ENCODE measurements around the gene PLB1.

Gene PLB1

DNA sequence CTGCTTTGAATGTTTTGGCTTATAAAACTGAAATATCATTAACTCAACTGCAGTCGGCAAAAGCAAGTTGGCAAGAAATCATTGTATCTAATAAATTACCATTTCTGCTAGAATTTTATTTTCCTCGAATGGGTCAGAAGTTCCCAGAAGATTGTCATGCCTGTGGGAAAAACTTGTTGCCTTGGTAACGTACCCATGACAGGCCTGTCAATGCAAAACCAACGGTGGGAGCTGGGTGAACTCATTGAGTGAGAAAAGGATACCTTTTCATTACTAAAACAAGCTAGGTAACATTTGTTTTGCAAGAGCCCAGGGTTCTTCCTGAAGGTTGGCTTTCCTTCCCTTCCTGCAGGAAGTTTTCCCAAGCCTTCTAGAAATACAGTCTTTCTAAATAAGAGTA lies 9.5 kb downstream of the PLB1 start:
- no peak for DNase-seq

DNA sequence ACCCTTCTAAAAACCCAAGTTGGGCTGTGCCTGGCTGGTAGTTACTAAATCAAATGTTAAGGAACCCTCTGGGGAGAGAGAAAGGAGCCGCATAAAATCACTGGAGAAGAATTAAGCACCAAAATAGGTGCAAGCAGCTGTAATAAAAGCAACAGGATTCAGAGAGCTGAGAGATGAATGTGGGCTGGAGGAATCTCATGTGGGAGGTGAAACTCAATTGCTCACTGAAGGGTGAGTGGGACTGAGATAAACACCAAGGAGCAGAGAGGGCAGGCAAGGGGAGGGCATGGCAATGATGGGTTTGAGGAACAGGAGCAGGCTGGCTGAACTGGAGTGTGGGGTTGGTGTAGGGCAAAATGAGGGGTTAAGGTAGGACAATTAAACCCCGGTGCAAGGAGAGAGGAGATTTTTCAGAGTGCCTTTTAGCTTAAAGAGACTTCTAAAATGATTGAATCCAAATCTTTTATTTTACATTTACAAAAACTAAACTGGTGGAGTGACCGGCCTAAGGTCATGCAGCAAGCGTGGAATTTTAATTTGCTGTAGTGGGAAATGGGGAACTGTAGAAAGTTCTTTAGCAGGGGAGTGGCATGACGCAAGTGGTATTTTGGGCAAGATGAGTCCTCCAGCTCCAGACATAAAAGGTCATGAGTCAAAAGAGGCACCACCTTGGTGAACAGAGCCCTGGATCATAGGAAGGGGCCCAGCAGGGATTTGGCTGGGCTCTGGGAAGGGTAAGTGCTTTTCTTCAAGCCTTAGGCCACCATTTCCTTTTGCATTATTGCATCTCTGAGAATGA lies 10.5 kb downstream of the PLB1 start:
- DNase-seq = no peak

DNA sequence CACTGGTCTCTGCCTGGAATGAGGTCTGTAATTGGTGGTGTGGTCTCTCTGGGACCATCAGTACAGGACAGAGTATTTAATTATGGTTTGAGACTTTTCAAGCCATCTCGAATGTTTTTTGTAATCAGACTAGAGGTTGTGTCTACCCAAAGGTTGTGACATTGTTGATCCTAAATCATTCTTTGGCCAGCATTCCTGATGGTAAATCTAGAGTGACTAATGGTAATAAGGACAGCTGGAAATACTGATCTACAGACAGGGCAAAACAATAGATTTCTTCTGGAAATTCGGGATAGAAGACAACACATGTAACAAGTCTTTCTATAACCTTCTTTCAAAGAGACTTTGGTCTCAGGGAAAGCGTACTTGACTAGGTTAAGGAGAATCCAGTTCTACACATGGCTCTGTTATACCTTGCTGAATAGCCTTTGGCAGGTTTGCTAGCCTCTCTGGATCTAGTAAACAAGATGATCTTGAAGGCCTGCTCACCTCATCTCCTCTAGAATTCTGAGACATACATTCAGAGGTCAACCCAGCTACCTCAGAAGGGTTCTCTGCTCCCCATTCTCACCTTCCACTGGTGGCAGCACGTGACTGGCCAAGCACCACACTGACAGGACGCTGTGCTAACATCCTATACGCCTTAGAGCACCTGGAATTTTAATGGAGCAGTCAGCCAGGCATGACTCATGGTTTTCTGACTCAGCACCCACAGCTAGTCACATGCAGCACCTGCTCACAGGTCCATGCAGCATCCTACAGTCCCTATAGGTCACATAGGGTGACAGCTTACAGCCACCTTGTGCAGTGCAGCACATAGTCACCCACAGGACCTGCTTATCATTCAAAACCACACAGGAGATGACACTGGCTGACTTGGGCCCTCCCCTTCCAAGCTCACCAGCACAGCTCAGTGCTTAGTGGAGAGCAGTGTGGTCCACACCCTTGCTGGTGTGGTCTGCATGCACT lies 12.2 kb downstream of the PLB1 start:
- DNase-seq = no peak

DNA sequence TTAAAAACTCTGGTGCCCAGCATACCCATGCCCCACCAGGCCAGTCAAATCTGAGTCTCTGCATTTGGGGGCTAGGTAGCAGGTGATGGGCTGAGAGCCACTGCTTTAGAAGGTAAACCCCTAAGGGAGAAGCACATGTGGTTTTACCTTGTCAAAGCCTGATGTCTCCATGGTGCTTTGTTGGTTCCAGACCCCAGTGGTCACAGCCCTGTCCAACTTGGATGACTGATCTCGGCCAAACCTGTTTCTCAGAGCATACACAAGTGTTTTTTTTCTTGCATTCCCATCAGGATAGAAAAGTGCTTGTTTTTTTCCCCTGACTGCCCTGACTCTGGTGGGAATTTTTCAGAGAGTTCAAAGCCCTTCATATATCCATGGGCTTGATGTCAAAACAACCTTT lies 13.5 kb downstream of the PLB1 start:
- no peak for DNase-seq

DNA sequence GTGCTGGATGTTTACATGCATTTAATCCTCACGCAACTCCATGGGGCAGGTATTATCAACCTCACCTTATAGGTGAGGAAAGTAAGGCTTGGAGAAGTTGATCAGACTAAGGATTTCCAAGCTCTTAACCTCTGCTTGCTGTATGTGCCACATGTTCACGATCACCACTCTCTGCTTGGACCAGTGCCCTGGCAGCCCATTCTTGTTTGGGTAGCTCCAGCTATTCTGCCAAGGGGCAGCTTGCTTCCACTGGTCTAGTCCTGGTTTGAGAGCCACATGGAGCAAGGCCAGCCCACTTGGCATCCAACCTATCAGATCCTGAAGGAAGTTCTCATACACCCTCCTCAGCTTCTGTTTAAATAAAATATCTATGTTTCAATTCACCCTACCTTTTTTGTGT lies 14.3 kb downstream of the PLB1 start:
- no peak for DNase-seq

DNA sequence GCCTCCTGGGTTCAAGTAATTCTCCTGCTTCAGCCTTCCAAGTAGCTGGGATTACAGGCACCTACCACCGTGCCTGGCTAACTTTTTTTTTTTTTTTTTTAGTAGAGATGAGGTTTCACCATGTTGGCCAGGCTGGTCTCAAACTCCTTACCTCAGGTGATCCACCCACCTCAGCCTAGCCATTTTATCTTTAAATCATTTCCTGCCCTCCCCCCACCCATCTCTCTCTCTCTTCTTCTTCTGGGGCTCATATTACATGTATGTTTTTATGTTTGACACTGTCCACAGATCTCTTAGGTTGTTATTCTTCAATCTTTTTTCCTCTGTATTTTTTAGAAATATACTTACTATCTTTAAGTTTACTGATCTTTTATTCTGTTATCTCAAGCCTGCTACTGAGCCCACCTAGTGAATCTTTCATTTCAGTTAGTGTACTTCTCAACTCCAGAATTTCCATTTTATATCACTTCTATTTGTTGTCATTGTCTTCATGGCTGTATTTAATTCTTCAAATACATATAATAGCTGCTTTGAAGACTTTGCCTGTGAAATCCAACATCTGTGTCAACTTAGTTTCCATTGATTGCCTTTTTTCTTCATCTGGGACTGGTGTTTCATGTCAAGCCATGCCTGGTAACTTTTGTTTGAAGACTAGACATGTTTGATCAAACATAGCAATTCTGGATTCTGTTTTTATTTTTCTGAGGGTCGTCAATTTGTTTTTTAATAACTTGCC lies 16.2 kb downstream of the PLB1 start:
- no peak for DNase-seq

DNA sequence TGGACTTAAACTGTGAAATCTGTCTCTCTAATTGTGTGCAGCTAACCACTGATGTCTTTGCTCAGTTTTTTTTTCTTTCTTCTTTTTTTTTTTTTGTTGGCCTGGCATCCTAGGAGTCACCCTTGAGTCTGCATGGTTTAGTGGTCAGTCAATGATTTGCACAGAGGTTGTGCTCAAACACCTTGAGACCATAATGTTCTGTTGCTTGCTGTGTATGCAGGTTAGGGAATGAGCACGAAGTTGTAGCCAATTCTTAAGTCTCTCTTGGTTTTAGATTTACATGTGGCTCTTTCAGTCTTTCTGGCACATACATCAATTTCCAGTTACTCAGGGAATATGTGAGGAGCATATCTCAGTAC lies 16.7 kb downstream of the PLB1 start:
- DNase-seq = no peak

DNA sequence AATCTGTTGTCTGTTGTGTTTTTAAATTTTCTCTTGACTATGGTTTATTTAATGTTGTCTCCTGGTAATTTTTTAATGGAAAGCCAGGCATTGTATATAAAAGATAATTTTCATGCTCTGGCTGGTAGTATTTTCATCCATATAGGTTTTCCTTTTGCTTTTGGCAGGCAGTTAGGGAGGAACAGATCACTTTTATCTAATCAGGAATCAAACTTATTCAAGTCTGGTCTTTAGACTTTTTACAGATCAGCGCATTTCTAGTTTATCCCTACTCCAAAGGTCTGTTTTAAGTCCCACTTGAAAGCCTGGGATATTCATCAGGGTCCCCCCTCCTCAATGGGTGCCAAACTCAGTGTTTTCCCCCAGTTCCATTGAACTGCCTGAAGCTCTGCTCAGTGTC lies 17.2 kb downstream of the PLB1 start:
- no peak for DNase-seq

DNA sequence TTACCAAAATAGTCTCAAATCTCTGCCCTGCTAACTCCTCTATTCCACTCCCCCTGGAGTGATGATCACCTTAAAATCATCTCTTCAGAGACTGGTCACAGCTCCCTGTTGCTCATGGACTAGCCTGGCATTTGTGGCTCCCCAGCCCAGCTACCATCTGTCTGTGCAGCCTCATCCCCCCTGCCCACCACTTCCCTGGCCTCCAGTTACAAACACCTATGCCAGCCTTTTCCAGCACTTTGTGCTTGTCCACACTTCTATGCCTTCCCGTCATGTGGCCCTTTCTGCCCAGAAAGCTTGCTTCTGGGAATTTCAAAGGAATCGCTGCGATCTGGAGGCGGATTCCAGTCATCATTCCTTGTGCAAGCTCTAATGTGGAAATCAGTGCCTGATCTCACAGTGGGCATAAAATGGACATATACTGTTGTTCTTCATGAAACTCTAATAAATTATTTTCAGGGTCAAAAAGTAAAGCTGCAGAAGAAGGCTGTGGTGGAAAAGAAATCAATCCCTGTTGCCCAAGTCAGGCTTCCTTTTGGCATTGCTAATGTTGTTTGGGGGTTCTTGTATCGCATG lies 19.4 kb downstream of the PLB1 start:
- no peak for DNase-seq

DNA sequence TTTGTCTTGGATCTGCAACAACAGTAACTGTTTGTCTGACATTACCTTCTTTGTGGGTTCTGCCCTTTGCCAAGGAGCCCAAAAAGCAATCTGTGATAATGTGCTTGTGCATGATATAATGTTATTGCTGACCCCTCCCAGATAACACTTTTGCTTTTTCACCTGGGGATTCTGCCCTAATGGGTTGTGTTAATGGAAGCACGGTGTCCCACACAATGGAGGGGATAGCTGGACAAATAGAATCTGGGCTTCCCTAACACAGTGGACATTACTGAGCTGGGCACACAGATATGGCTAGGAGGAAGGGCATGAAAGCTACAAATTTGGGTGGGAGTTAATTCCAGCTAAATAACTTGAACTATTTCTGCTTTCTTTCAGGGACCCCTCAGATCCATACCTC lies 20.6 kb downstream of the PLB1 start:
- DNase-seq = no peak

DNA sequence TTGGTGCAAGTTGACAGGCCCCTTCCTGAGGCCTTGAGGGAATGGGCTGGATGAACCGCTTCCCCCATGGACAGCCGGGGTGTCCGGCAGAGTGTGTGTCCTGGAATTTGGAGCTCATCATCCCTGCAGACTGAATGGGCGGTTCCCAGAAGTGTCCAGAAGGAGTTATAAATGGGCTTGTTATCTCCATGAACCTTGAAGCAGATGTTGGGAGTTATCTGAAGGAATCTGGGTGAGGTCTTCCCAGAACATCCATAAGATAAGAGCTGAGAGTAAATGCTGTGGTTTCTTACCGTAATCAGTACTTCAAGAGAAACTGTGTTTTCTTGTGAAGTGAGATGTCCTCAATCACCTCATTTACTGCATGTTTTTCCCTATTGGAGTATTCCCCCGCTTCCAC lies 21.1 kb downstream of the PLB1 start:
- DNase-seq = no peak

DNA sequence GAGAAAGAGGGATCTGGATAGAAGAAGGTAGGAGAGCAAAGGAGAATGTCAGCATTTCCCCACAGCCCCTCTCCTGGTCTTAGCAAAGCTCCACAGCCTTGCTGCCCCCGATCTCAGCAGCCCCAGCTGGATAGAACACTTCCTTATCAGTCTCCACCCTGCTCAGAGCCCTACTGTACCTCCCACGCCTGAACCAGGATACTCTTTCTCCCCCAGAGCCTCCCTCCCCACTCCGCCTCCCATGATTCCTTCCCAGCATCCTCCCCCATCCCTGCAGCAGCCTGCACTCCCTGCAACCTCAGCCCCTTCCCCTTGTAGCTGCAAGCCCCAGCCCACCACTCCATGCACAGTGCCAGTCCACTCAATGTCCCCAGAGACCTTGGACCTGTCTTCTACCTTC lies 25.8 kb downstream of the PLB1 start:
- DNase-seq = no peak

DNA sequence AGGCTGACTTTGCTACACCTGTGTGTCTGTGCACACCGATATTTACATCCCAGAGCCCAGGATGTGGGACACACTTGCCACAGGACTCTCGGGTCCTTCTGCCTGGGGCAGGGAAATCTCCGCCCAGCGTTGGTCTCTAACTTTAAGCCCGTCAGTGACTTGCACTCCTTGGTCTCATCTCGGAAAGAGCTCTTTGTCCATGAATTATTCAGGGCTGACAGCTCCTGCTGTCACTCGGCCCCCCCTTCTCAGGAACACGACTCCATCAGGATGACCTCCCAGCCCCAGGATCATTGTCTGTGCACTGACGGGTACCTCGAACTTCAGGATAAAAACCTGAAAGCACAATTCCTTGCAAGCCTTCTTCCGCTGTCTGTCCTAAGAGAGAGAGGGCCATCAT lies 26.6 kb downstream of the PLB1 start:
- no peak for DNase-seq

DNA sequence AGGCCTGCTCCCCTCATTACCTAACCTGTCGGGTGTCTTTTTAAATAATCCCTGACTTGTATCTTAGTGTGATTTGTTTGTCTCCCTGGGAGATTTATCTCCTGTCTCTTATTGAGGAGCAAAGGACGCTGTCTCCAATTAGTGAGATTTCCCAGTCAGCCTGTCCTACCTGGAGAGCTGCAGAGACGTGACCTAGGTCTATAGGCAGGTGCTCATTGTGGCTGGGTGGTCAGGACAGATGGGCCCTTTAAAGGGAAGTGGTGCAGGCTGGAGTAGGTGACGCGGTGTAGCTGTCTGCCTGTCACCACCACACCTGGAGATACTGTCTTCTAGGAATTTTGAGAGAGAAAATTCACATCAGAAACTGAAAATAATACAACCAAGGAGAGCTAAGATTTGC lies 28.0 kb downstream of the PLB1 start:
- DNase-seq = no peak

DNA sequence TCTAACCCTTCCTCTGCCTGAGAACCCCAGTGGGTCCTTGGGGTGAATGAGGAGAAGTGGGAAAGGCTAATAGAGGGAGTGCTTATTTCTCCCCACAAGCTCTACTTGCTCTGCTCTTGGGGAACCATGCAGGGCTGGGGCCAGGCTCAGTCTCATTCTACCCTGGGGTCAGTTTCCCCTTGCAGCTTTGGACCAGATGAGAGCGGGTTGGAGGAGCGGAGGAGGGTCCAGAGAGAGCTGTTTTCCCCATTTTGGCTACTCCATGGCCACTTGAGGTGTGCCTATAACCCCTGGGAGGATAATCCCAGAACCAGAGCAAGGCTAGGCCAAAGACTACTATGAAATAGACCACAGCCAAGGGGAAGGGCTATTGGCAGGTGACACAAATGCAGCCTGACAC lies 29.6 kb downstream of the PLB1 start:
- DNase-seq = no peak

DNA sequence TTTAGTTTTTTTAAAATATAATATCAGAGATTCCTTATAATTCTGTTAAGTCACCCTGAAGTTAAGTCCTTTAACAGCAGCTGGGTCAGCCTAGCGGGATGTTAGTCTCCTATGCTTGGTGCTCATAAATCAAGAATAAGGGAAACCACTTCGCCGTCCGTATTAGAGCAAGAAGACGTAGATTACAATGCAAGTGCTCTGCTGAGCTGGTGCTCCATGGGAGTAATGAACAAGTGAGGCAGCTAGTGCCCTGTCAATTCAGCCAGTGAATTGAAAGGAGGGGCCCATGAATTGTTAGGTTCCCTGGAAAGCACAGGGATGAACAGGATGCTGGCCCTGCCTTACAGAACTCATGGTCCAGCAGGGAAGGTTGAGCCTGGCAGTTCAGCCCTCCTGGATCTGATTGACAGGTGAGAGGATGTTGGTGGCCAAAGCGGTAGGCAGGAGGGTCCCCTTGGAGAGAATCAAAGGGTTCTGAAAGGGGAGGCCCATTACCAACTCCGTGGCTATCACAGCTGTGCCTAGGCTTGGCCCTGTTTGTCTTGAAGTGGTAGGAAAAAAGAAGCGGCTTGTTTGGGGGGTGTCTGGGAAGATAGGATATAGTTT lies 30.8 kb downstream of the PLB1 start:
- DNase-seq = no peak

DNA sequence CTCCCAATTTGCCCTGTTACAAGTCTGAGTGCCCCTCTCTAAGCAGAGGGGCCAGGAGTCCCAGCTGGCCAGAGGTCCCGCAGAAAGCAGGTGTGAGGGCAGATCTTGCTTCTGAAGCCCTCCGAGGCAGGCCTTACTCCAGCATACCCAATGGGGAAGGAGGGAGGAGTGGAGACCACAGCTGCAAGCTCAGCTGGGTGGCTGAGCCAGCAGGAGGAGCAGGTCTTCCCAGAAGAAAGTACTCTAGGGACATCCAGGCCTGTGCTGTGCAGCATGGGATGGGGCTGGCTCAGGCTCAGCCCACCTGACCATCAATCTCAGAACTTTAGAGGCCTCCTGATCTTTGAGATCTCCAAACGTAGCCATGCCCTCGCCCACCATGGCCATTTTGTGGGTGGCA lies 31.3 kb downstream of the PLB1 start:
- DNase-seq = no peak

DNA sequence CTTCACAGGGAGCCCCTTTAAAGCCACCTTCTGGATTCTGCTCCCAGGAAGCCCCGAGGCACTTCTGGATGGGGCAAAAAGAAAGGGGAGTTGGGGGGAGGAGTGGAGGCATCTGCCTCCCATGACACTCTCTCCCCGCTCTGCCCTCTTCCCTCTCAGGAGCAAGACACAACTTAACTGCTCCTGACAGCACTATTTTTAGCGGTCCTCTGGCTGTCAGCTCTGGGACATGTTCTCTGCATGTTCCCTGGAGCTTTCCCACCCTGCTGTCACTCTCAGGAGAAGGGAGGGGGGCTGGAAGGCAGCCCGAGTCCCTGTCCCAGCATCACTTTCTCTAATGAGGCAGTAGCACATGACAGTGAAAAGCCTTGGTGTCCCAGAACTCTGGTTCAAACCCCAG lies 32.3 kb downstream of the PLB1 start:
- no peak for DNase-seq

DNA sequence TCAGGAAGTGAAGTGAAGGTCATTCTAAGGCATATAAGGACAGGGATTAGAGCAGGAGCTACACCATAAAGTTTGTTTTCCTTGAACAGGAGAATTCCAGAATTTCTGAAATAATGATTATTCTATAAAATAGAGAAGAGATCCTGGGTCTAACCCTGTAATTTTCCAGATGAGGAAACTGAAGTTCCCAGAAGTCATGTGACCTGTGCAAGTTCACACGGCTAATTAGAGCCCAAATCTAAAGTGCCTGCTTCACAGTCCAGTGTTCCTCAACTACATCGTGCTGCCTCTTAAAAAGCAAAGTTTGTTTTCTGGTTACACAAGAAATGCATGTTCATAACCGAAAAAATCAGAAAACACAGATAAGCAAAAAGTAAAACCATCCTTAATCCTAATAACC lies 34.9 kb downstream of the PLB1 start:
- DNase-seq = no peak

DNA sequence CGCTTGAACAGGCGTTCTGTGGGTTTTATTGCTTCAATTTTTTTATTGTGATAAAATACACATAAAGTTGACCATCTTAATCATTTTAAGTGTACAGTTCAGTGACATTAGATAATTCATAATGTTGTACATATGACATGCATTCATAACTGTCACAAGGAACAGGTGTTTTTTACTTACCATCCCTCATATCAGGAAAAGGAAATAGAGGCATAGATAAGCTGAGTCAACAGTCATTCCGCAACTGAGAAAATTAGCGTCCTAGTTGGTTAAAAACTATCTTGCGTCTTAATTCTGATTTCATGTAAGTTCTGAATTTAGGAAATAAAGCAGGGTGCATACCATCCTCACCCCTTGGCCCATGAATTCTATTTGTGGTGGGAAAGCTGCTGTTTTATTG lies 36.5 kb downstream of the PLB1 start:
- DNase-seq = no peak

DNA sequence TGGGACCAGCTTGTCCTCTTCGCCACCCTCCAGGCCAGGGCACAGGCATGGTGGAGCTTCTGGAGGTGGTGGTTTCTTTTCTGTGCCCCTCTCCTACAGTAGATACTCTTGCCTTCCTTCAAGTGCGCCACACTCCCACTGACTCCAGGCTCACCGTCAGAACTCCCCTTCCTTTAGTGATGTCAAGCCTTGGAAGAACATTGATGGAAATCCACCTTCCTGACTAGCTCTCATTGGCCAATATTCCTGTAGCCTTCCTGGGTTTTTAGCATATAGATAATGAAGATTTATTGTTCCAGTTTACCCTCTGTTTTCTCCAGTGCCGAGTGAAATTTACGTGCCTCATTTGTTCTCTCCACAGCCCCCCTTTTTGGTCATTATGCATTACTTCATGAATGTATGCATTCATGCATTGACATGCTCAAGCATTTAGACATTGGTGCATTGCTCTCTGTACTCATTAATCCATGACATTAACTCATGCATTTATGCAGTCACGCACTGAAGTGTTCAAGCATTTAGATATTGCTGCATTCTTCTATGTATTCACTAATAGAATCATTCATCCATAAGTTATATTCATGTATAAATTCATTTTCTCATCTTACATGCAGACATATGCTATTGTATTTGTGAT lies 37.3 kb downstream of the PLB1 start:
- DNase-seq = no peak

DNA sequence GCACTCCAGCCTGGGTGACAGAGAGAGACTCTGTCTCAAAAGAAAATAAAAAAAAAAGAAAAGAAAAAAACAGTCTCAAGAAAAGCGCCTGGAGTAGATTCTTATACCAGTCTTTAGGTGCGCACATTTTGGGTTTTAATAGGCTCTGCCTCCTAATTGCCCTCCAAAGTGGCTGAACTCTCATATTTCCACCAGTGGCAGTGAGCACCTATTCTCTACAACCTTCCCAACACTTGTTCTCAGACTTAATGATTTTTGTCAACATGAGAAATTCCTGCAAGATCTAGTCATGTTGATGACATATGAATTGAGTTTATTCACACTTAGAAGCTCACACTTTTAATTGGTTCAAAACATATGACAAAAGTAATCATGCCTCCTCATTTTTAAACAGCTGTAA lies 39.0 kb downstream of the PLB1 start:
- DNase-seq = no peak
